Neural progenitor cell (in vitro differentiated cells): Measurements from ENCODE around the gene B3GALT4. TPM values are rescaled to one million over a fixed set of nuclear protein-coding genes. Genes with fewer than 3 reads are reported as not detected.
A peak's percentile ranks its signal among the peaks of the same experiment; 100 is the strongest.

Experiments
- DNase-seq: peaks from one replicate; pipeline ENCODE4 v3.0.0-alpha.2; 2016; ENCODE audit warnings: low spot score
- H2AFZ ChIP-seq: fragments of 200-600 bp; sonication (generic); replicated peaks from 2 replicates; pipeline ENCODE4 v1.6.1; 2016; ENCODE audit warnings: antibody characterized with exemption
- H3F3A ChIP-seq: fragments of 200-600 bp; sonication (generic); 2 replicates; pipeline ENCODE4 v1.6.1; 2016; ENCODE audit warnings: antibody characterized with exemption, low read depth
- H3K27ac ChIP-seq: fragments of 200-600 bp; sonication (generic); 2 replicates; pipeline ENCODE4 v1.5.1; 2016; ENCODE audit warnings: mild to moderate bottlenecking
- H3K27me3 ChIP-seq: fragments of 200-600 bp; sonication (generic); 2 replicates; pipeline ENCODE4 v1.6.1; 2016; ENCODE audit warnings: mild to moderate bottlenecking, moderate library complexity
- H3K36me3 ChIP-seq: fragments of 200-600 bp; sonication (generic); 2 replicates; pipeline ENCODE4 v1.5.1; 2016
- H3K4me1 ChIP-seq: fragments of 200-600 bp; sonication (generic); 2 replicates; pipeline ENCODE4 v1.6.1; 2016; ENCODE audit warnings: mixed run types
- H3K4me2 ChIP-seq: fragments of 200-600 bp; sonication (generic); 2 replicates; pipeline ENCODE4 v1.6.1; 2016
- H3K4me3 ChIP-seq: fragments of 200-600 bp; sonication (generic); 2 replicates; pipeline ENCODE4 v1.5.1; 2016
- H3K79me2 ChIP-seq: fragments of 200-600 bp; sonication (generic); 2 replicates; pipeline ENCODE4 v1.6.1; 2016; ENCODE audit warnings: low read depth
- H3K9ac ChIP-seq: fragments of 200-600 bp; sonication (generic); 2 replicates; pipeline ENCODE4 v1.6.1; 2016
- H3K9me3 ChIP-seq: fragments of 200-600 bp; sonication (generic); 2 replicates; pipeline ENCODE4 v1.5.1; 2016; ENCODE audit warnings: low read depth
- H4K20me1 ChIP-seq: fragments of 200-600 bp; sonication (generic); 2 replicates; pipeline ENCODE4 v1.6.1; 2016; ENCODE audit warnings: low read depth
- H3K27ac Mint-ChIP-seq: 3 replicates; pipeline ENCODE4 v1.8.0; 2021; ENCODE audit warnings: mixed read lengths
- H3K27me3 Mint-ChIP-seq: 2 replicates; pipeline ENCODE4 v1.8.0; 2022; ENCODE audit warnings: low read depth, mild to moderate bottlenecking, inconsistent platforms, moderate library complexity, mixed read lengths; ENCODE audit not compliant: insufficient read depth
- H3K36me3 Mint-ChIP-seq: 3 replicates; pipeline ENCODE4 v1.8.0; 2021; ENCODE audit warnings: mixed read lengths
- H3K4me1 Mint-ChIP-seq: 3 replicates; pipeline ENCODE4 v1.8.0; 2021; ENCODE audit warnings: mixed read lengths
- H3K4me3 Mint-ChIP-seq: 3 replicates; pipeline ENCODE4 v1.8.0; 2021; ENCODE audit warnings: mild to moderate bottlenecking, moderate library complexity, mixed read lengths
- H3K9me3 Mint-ChIP-seq: 3 replicates; pipeline ENCODE4 v1.8.0; 2020; ENCODE audit warnings: mixed read lengths
- EZH2 ChIP-seq: fragments of 200-600 bp; sonication (generic); IDR thresholded peaks from 2 replicates; pipeline ENCODE4 v1.6.1; 2017; ENCODE audit warnings: antibody characterized with exemption, mild to moderate bottlenecking, moderate library complexity
- EZH2phosphoT487 ChIP-seq: fragments of 200-600 bp; sonication (generic); IDR thresholded peaks from 2 replicates; pipeline ENCODE4 v1.6.1; 2017; ENCODE audit warnings: antibody characterized with exemption
- microRNA-seq: library from miRNA; unstranded; fragments of <30 nt; microRNA quantifications from one replicate; pipeline ENCODE4, GENCODE V29; 2016
- total RNA-seq: library from RNA; depleted of rRNA; stranded (reverse); fragments of >200 nt; gene quantifications from 2 replicates; pipeline ENCODE4 v1.2.3, GENCODE V29; 2015; ENCODE audit warnings: low replicate concordance
- TF ChIP-seq, protein P1 (sequence below): fragments of 200-600 bp; sonication (generic); IDR thresholded peaks from 2 replicates; pipeline ENCODE4 v1.5.1; 2017; ENCODE audit warnings: antibody characterized with exemption, mild to moderate bottlenecking

The B3GALT4 gene
- total RNA-seq, 1 donor from 2014 or later, result 1.1 TPM

DNA sequence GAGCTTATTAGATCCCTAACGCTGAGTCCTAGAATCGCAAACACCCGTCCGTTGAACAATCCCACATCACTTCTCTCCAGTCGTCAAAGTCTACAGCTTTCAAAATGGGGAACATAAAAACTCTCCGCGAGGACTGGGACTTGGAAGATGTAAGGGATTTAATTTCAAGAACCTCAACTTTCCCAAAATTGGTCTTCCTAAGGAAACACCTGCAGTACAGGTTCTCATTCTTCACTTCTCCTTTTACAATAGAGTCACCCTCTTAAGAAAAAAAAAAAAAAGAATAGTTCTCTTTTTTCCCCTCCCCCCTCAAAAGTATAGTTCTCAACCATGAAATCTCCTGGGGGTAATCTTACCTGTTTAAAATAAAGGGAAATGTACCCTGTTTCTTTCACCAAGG, 47.2 kb downstream of the B3GALT4 start:
- Histone ChIP-seq H3K36me3 (no peaks in the 10 kb centered on the region), H3F3A (peaks cover 24% of the 10 kb centered on the region), H3K4me2 (peak overlapping the region; percentile 77), H3K27me3 (no peaks in the 10 kb centered on the region), H3K9ac (no peak overlapping the region), H3K4me1 (peaks cover 10% of the 10 kb centered on the region), H3K9me3 (no peaks in the 10 kb centered on the region), H4K20me1 (no peaks in the 10 kb centered on the region), H2AFZ (peak overlapping the region; percentile 66), H3K27ac (no peak overlapping the region), H3K4me3 (peak overlapping the region; percentile 77), H3K79me2 (peaks cover 36% of the 10 kb centered on the region)
- H3K4me3 Mint-ChIP-seq, result peak overlapping the region; percentile 97
- TF ChIP-seq EZH2phosphoT487, result no peak
- TF ChIP-seq EZH2, result no peak
- TF ChIP-seq, protein P1, sequence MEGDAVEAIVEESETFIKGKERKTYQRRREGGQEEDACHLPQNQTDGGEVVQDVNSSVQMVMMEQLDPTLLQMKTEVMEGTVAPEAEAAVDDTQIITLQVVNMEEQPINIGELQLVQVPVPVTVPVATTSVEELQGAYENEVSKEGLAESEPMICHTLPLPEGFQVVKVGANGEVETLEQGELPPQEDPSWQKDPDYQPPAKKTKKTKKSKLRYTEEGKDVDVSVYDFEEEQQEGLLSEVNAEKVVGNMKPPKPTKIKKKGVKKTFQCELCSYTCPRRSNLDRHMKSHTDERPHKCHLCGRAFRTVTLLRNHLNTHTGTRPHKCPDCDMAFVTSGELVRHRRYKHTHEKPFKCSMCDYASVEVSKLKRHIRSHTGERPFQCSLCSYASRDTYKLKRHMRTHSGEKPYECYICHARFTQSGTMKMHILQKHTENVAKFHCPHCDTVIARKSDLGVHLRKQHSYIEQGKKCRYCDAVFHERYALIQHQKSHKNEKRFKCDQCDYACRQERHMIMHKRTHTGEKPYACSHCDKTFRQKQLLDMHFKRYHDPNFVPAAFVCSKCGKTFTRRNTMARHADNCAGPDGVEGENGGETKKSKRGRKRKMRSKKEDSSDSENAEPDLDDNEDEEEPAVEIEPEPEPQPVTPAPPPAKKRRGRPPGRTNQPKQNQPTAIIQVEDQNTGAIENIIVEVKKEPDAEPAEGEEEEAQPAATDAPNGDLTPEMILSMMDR, result no peak
- H3K4me1 Mint-ChIP-seq, result peaks cover 40% of the 10 kb centered on the region
- H3K27me3 Mint-ChIP-seq, result peaks cover 2% of the 10 kb centered on the region
- H3K27ac Mint-ChIP-seq, result no peak overlapping the region
- no peaks in the 10 kb centered on the region for H3K9me3 Mint-ChIP-seq
- no peak for DNase-seq
- peaks cover 13% of the 10 kb centered on the region for H3K36me3 Mint-ChIP-seq

Small RNA genes lying within 50 kb of the gene (microRNA-seq; reads per million reads assigned to microRNA genes)
- gene MIR6834 (not detected), gene MIR6873 (not detected)

Other genes starting within 250 kb of the B3GALT4 start
- gene HLA-DPA1, start 203.5 kb upstream of the B3GALT4 start, total RNA-seq, result 1.5 and 2.8 TPM in 2 replicates
- 8.0 and 23.3 TPM in 2 replicates for gene HLA-DPB1, start 201.1 kb upstream of the B3GALT4 start, total RNA-seq
- gene COL11A2, start 84.7 kb upstream of the B3GALT4 start, total RNA-seq, result 0.49 and 0.99 TPM in 2 replicates
- gene RXRB, start 76.5 kb upstream of the B3GALT4 start, total RNA-seq, result 10.2 and 21.7 TPM in 2 replicates
- 40.8 and 59.2 TPM in 2 replicates for gene SLC39A7, start 76.3 kb upstream of the B3GALT4 start, total RNA-seq
- gene HSD17B8, start 72.5 kb upstream of the B3GALT4 start, total RNA-seq, result 4.8 and 9.5 TPM in 2 replicates
- 12.1 and 20.2 TPM in 2 replicates for gene RING1, start 68.6 kb upstream of the B3GALT4 start, total RNA-seq
- gene VPS52, start 5.2 kb upstream of the B3GALT4 start, total RNA-seq, result 28.7 and 38.4 TPM in 2 replicates
- 4,188 and 4,663 TPM in 2 replicates for gene RPS18, start 5.0 kb upstream of the B3GALT4 start, total RNA-seq
- 31.1 and 43.5 TPM in 2 replicates for gene WDR46, start 12.1 kb downstream of the B3GALT4 start, total RNA-seq
- 35.6 and 54.5 TPM in 2 replicates for gene PFDN6, start 12.5 kb downstream of the B3GALT4 start, total RNA-seq
- 28.3 and 63.4 TPM in 2 replicates for gene RGL2, start 21.8 kb downstream of the B3GALT4 start, total RNA-seq
- 1.7 and 6.3 TPM in 2 replicates for gene TAPBP, start 37.0 kb downstream of the B3GALT4 start, total RNA-seq
- 5.7 and 26.7 TPM in 2 replicates for gene ZBTB22, start 40.6 kb downstream of the B3GALT4 start, total RNA-seq
- gene DAXX, start 45.8 kb downstream of the B3GALT4 start, total RNA-seq, result 35.7 and 49.6 TPM in 2 replicates
- gene KIFC1, start 114.7 kb downstream of the B3GALT4 start, total RNA-seq, result 93.9 and 179 TPM in 2 replicates
- 25.6 and 55.8 TPM in 2 replicates for gene PHF1, start 133.9 kb downstream of the B3GALT4 start, total RNA-seq
- 118 and 186 TPM in 2 replicates for gene CUTA, start 141.0 kb downstream of the B3GALT4 start, total RNA-seq
- gene SYNGAP1, start 142.9 kb downstream of the B3GALT4 start, total RNA-seq, result 14.1 and 29.7 TPM in 2 replicates
- gene ZBTB9, start 177.5 kb downstream of the B3GALT4 start, total RNA-seq, result 10.2 and 12.7 TPM in 2 replicates